ENCODE data around the gene ASPHD1.
"Not testable (repeated sequence)": the region's sequence is repeated elsewhere in the genome, so short reads cannot be mapped to it uniquely, and the experiment has no call there.

The ASPHD1 gene

DNA sequence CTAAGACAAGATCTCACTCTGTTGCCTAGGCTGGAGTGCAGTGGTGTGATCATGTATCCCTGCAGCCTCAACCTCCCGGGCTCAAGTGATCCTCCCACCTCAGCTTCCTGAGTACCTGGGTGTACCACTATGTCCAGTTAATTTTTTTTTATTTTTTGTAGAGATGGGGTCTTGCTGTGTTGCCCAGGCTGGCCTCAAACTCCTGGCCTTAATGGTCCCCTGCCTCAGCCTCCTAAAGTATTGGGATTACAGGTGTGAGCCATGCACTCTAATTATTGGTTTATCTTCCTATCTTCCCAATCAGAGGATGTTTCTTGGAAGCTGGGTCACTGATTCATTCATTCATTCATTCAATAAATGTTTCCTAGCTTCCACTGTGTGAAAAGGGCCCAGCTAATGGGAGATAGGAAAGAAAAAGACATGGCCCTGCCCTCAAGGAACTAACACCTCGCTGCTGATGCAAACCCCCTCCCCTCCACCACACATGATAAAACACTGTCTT, 8.5 kb downstream of the ASPHD1 start:
- DNase-seq = no peak

- DNase-seq = no peak
Observed at GRCh38 chr16:29909391-29909790, 9.1 kb downstream of the ASPHD1 start.

GRCh38 chr16:29909851-29910250, 9.6 kb downstream of the ASPHD1 start:
- not testable (repeated sequence) for DNase-seq

GRCh38 chr16:29910819-29911675, 10.8 kb downstream of the ASPHD1 start:
- DNase-seq = no peak

GRCh38 chr16:29911676-29912010, 11.4 kb downstream of the ASPHD1 start:
- DNase-seq = no peak

DNA sequence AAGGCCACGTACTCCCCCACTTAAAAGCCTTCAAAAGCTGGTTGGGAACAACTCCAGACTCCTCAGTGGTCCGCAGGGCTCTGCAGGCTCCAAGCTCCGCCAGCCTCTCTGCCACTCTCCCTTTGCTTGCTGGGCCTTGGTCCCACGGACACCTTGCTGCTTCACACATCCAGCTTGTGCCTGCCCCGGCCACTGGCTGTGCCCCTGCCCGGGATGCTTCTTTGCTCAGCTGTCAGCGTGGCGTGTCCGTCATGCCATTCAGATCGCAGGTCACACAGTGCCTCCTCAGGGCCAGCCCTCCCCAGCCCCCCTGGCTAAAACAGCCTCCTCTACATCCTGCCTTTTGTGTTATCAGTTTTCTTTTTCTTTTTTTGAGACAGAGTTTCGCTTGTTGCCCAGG, 11.8 kb downstream of the ASPHD1 start:
- no peak for DNase-seq

- no peak for DNase-seq
Observed at GRCh38 chr16:29913514-29913913, 13.2 kb downstream of the ASPHD1 start.

- DNase-seq = no peak
Observed at GRCh38 chr16:29915590-29916247, 15.4 kb downstream of the ASPHD1 start.

GRCh38 chr16:29916979-29917378, 16.7 kb downstream of the ASPHD1 start:
- DNase-seq = no peak

GRCh38 chr16:29920288-29921033, 20.2 kb downstream of the ASPHD1 start:
- DNase-seq = no peak

- DNase-seq = no peak
Observed at GRCh38 chr16:29921034-29921385, 20.7 kb downstream of the ASPHD1 start.

- DNase-seq = no peak
Observed at GRCh38 chr16:29922326-29922725, 22.0 kb downstream of the ASPHD1 start.

DNA sequence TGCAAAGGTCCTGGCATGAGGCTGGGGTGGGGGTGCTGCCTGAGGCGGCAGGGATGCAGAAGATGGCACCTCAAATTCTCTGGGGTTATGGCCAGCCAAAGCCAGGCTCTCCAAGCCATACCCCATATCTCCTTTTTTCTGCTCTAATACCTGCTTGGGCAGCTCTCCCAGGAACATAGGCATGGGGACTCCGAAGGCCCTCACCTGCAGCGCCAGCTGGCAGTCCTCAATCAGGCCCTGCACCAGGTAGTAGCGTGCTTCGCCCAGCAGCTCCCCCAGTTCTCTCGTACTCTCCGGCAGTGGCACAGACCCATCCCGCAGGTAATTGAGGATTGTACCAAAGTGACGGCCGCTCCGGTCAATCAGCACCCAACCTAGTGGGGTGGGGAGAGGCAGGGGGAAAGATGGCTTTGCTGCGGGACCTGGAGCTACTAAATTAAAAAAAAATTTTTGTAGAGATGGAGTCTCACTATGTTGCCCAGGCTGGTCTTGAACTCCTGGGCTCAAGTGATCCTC, 22.8 kb downstream of the ASPHD1 start:
- no peak for DNase-seq

- no peak for DNase-seq
Observed at GRCh38 chr16:29925105-29925756, 24.9 kb downstream of the ASPHD1 start.

GRCh38 chr16:29925781-29926710, 25.8 kb downstream of the ASPHD1 start, which contains the start of gene KCTD13:
KCTD13 (minus strand) TSS chr16:29926226; CDS start chr16:29926033, 193 bp downstream.
- peak; percentile 97 for DNase-seq

DNA sequence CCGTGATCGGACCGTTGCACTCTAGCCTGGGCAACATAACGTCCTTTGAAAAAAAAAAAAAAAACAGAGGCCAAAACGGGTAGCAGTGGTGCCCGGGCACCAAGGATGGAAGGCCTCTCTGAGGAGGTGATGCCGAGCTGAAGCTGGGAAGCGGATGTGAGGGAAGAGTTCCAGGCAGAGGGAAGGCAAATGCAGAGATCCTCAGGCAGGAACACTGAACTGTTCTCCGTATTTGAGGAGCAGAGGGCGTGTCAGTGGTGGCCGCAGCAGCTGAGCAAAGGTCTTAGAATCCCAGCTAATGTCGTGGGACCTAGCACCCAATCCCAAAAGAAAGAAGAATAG, 26.4 kb downstream of the ASPHD1 start:
- DNase-seq = peak; percentile 50

GRCh38 chr16:29927070-29927905, 27.0 kb downstream of the ASPHD1 start:
- no peak for DNase-seq

- not testable (repeated sequence) for DNase-seq
Observed at GRCh38 chr16:29931750-29932149, 31.5 kb downstream of the ASPHD1 start.

- DNase-seq = no peak
Observed at GRCh38 chr16:29940656-29941055, 40.4 kb downstream of the ASPHD1 start.

Data from right forelimb (tissue), 1 donor.